ENCODE results near the gene BRINP3.

DNA sequence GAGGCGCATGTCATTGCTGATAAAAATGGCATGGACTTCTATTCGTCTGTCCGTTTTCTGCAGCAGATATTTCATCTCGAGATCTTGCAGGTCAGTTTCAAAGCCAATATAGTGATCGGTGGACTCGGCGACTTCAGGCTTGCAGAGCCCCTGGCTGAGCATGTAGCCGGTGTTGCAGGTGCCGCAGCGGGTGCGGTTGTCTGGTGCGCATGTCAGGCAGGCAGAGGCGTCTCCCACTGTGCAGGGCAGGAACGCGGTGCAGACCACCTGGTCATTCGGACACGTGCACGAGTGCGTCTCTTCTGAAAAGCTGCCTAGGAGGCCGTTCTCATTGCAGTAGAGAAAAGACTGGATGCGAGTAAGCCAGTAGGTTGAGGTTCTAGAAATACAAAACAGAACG is 378.9 kb downstream of the BRINP3 start:
- TF ChIP-seq, protein P1, sequence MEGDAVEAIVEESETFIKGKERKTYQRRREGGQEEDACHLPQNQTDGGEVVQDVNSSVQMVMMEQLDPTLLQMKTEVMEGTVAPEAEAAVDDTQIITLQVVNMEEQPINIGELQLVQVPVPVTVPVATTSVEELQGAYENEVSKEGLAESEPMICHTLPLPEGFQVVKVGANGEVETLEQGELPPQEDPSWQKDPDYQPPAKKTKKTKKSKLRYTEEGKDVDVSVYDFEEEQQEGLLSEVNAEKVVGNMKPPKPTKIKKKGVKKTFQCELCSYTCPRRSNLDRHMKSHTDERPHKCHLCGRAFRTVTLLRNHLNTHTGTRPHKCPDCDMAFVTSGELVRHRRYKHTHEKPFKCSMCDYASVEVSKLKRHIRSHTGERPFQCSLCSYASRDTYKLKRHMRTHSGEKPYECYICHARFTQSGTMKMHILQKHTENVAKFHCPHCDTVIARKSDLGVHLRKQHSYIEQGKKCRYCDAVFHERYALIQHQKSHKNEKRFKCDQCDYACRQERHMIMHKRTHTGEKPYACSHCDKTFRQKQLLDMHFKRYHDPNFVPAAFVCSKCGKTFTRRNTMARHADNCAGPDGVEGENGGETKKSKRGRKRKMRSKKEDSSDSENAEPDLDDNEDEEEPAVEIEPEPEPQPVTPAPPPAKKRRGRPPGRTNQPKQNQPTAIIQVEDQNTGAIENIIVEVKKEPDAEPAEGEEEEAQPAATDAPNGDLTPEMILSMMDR (IDR thresholded peaks at IDR 0.05; ENCODE audit: extremely low read depth in 1 of 2, insufficient read depth in 1 of 2, low read depth in 1 of 2, low read length in 2 of 2), result no peak
- no peak for TF ChIP-seq POLR2A (IDR thresholded peaks at IDR 0.05; ENCODE audit: low read depth, low read length)
- TF ChIP-seq EZH2 (IDR thresholded peaks at IDR 0.05; ENCODE audit: borderline replicate concordance, low read depth, low read length, severe bottlenecking), result no peak
- TF ChIP-seq POLR2AphosphoS5 (IDR thresholded peaks at IDR 0.05; ENCODE audit: insufficient read depth, low read depth, low read length), result no peak

Data from endothelial cell of umbilical vein (primary cell).